IPS DF 4.7 (cell line): ENCODE data around the gene GINS1.
"Not testable (repeated sequence)": the region's sequence is repeated elsewhere in the genome, so short reads cannot be mapped to it uniquely, and the experiment has no call there.

Source experiments
- DNase-seq: peaks from one replicate; pipeline ENCODE4 v3.0.0-alpha.2; 2013; ENCODE audit warnings: low spot score; ENCODE audit errors: extremely low read depth

Gene GINS1

GRCh38 chr20:25453035-25453810 lies 45.8 kb downstream of the GINS1 start:
- no peak for DNase-seq

- DNase-seq, result no peak
Observed at GRCh38 chr20:25454153-25454900, 46.9 kb downstream of the GINS1 start.

- DNase-seq, result no peak
Observed at GRCh38 chr20:25457886-25458680, 50.6 kb downstream of the GINS1 start.

GRCh38 chr20:25459111-25459830 lies 51.8 kb downstream of the GINS1 start:
- no peak for DNase-seq

GRCh38 chr20:25459916-25460535 lies 52.6 kb downstream of the GINS1 start:
- no peak for DNase-seq

GRCh38 chr20:25460566-25461280 lies 53.2 kb downstream of the GINS1 start:
- no peak for DNase-seq

GRCh38 chr20:25461281-25461650 lies 53.8 kb downstream of the GINS1 start:
- DNase-seq, result no peak

- no peak for DNase-seq
Observed at GRCh38 chr20:25461786-25462545, 54.5 kb downstream of the GINS1 start.

GRCh38 chr20:25464501-25465242 lies 57.2 kb downstream of the GINS1 start:
- no peak for DNase-seq

- DNase-seq, result no peak
Observed at GRCh38 chr20:25465243-25466135, 58.0 kb downstream of the GINS1 start.

- DNase-seq, result no peak
Observed at GRCh38 chr20:25466846-25467245, 59.4 kb downstream of the GINS1 start.

GRCh38 chr20:25467441-25467840 lies 60.0 kb downstream of the GINS1 start:
- no peak for DNase-seq

- DNase-seq, result no peak
Observed at GRCh38 chr20:25468126-25469075, 60.9 kb downstream of the GINS1 start.

- DNase-seq, result no peak
Observed at GRCh38 chr20:25469558-25469957, 62.1 kb downstream of the GINS1 start.

GRCh38 chr20:25470045-25470444 lies 62.6 kb downstream of the GINS1 start:
- peak; percentile 62 for DNase-seq

- no peak for DNase-seq
Observed at GRCh38 chr20:25471020-25471419, 63.5 kb downstream of the GINS1 start.

GRCh38 chr20:25473297-25473696 lies 65.8 kb downstream of the GINS1 start:
- DNase-seq, result not testable (repeated sequence)
